HEK293 (cell line): ENCODE measurements around the gene HINT2.

Experiments
- CTCF ChIA-PET: fragments of 350-600 bp; formaldehyde crosslinking; extraction: SDS; loops from one replicate; lab custom pipeline; 2021; ENCODE audit warnings: antibody characterized with exemption; lab: Yijun Ruan, JAX
- POLR2A ChIA-PET: fragments of 300-600 bp; formaldehyde crosslinking; extraction: SDS; loops from one replicate; lab custom pipeline; 2020; ENCODE audit warnings: antibody characterized with exemption, inconsistent platforms; lab: Yijun Ruan, JAX
- H3K27ac ChIP-seq: fragments of 200-500 bp; sonication (Bioruptor generic); 2 replicates; pipeline ENCODE4 v1.5.1; 2014; ENCODE audit warnings: low read depth, low read length, control low read depth, inconsistent platforms; ENCODE audit errors: extremely low read depth
- H3K36me3 ChIP-seq, 2 experiments: fragments of 200-500 bp in 1 of 2; sonication (Bioruptor generic) in 1 of 2; 1 replicate in 1 of 2; 2 replicates in 1 of 2; pipeline ENCODE4 v1.5.1; 2014 to 2017; ENCODE audit warnings: inconsistent platforms in 2 of 2, low read length in 2 of 2; ENCODE audit not compliant: control insufficient read depth in 2 of 2, insufficient read depth in 1 of 2
- H3K4me1 ChIP-seq: fragments of 200-500 bp; sonication (Bioruptor generic); 2 replicates; pipeline ENCODE4 v1.5.1; 2014; ENCODE audit warnings: mild to moderate bottlenecking, low read length, inconsistent platforms; ENCODE audit not compliant: control insufficient read depth, insufficient read depth
- H3K4me3 ChIP-seq: 2 replicates; pipeline ENCODE4 v1.5.1; 2011; ENCODE audit warnings: low read depth, mild to moderate bottlenecking, control low read depth, low read length, moderate library complexity
- H3K9me3 ChIP-seq: fragments of 200-500 bp; sonication (Bioruptor generic); 2 replicates; pipeline ENCODE4 v1.5.1; 2014; ENCODE audit warnings: low read depth, low read length, inconsistent platforms; ENCODE audit not compliant: control insufficient read depth, insufficient read depth
- IKZF3 ChIP-seq: fragments of 450-650 bp; IDR thresholded peaks from 2 replicates; pipeline ENCODE4 v1.5.0; 2018; ENCODE audit warnings: missing biosample characterization, mild to moderate bottlenecking, missing genetic modification characterization, moderate library complexity
- OVOL3 ChIP-seq: fragments of 450-650 bp; formaldehyde crosslinking; IDR thresholded peaks from 2 replicates; pipeline ENCODE4 v1.5.1; 2016; ENCODE audit warnings: missing biosample characterization, missing genetic modification characterization
- SCRT2 ChIP-seq: fragments of 450-650 bp; formaldehyde crosslinking; IDR thresholded peaks from 2 replicates; pipeline ENCODE4 v1.5.1; 2016; ENCODE audit warnings: missing biosample characterization, missing genetic modification characterization
- YY2 ChIP-seq: fragments of 450-650 bp; formaldehyde crosslinking; IDR thresholded peaks from 2 replicates; pipeline ENCODE4 v1.5.1; 2016; ENCODE audit warnings: missing biosample characterization, missing genetic modification characterization
- ZBTB17 ChIP-seq: fragments of 450-650 bp; formaldehyde crosslinking; IDR thresholded peaks from 2 replicates; pipeline ENCODE4 v1.5.1; 2016; ENCODE audit warnings: missing biosample characterization, missing genetic modification characterization
- ZBTB20 ChIP-seq: fragments of 450-650 bp; formaldehyde crosslinking; IDR thresholded peaks from 2 replicates; pipeline ENCODE4 v1.5.1; 2016; ENCODE audit warnings: missing biosample characterization, missing genetic modification characterization
- ZFP41 ChIP-seq: fragments of 450-650 bp; formaldehyde crosslinking; IDR thresholded peaks from 2 replicates; pipeline ENCODE4 v1.5.1; 2016; ENCODE audit warnings: missing biosample characterization, missing genetic modification characterization, borderline replicate concordance
- ZNF155 ChIP-seq: fragments of 450-650 bp; formaldehyde crosslinking; IDR thresholded peaks from 2 replicates; pipeline ENCODE4 v1.5.1; 2016; ENCODE audit warnings: missing biosample characterization, missing genetic modification characterization
- ZNF223 ChIP-seq: fragments of 450-650 bp; formaldehyde crosslinking; IDR thresholded peaks from 2 replicates; pipeline ENCODE4 v1.5.1; 2016; ENCODE audit warnings: missing biosample characterization, missing genetic modification characterization
- ZNF292 ChIP-seq: fragments of 450-650 bp; formaldehyde crosslinking; IDR thresholded peaks from 2 replicates; pipeline ENCODE4 v1.5.1; 2016; ENCODE audit warnings: low read depth, missing biosample characterization, missing genetic modification characterization, borderline replicate concordance
- ZNF416 ChIP-seq: fragments of 450-650 bp; formaldehyde crosslinking; IDR thresholded peaks from 2 replicates; pipeline ENCODE4 v1.5.1; 2016; ENCODE audit warnings: missing biosample characterization, missing genetic modification characterization
- ZNF449 ChIP-seq: fragments of 450-650 bp; formaldehyde crosslinking; IDR thresholded peaks from 2 replicates; pipeline ENCODE4 v1.5.1; 2017; ENCODE audit warnings: missing biosample characterization, mild to moderate bottlenecking, missing genetic modification characterization, moderate library complexity
- ZNF501 ChIP-seq: fragments of 450-650 bp; formaldehyde crosslinking; IDR thresholded peaks from 2 replicates; pipeline ENCODE4 v1.5.1; 2016; ENCODE audit warnings: missing biosample characterization, missing genetic modification characterization
- ZNF544 ChIP-seq: fragments of 450-650 bp; formaldehyde crosslinking; IDR thresholded peaks from 2 replicates; pipeline ENCODE4 v1.5.0; 2017; ENCODE audit warnings: missing biosample characterization, missing genetic modification characterization
- ZNF561 ChIP-seq: fragments of 450-650 bp; IDR thresholded peaks from 2 replicates; pipeline ENCODE4 v1.5.1; 2018; ENCODE audit warnings: missing biosample characterization, missing genetic modification characterization, borderline replicate concordance
- ZNF623 ChIP-seq: fragments of 450-650 bp; formaldehyde crosslinking; IDR thresholded peaks from 2 replicates; pipeline ENCODE4 v1.5.1; 2016; ENCODE audit warnings: missing biosample characterization, missing genetic modification characterization
- ZNF747 ChIP-seq: fragments of 450-650 bp; formaldehyde crosslinking; IDR thresholded peaks from 2 replicates; pipeline ENCODE4 v1.5.1; 2016; ENCODE audit warnings: missing biosample characterization, missing genetic modification characterization
- ZXDB ChIP-seq: fragments of 450-650 bp; formaldehyde crosslinking; IDR thresholded peaks from 2 replicates; pipeline ENCODE4 v1.5.1; 2016; ENCODE audit warnings: missing biosample characterization, missing genetic modification characterization

Gene HINT2

GRCh38 chr9:35763803-35764202 lies 51.0 kb downstream of the HINT2 start:
- CTCF ChIA-PET, result interaction anchor here (1.3 kb wide), 1 partner anchor 26 kb away, joined by 6 read pairs; no protein-coding TSS in a partner anchor
- TF ChIP-seq ZNF561 (tag by site-specific recombination), result no peak
- no peak for TF ChIP-seq ZNF155
- no peak for TF ChIP-seq ZNF292
- no peak for TF ChIP-seq ZNF623 (tag by site-specific recombination)
- no peak for TF ChIP-seq SCRT2
- no peak for TF ChIP-seq IKZF3
- TF ChIP-seq ZFP41, result no peak
- TF ChIP-seq YY2 (tag by site-specific recombination), result no peak
- no peak for TF ChIP-seq ZNF449 (tag by site-specific recombination)
- TF ChIP-seq ZNF747 (tag by site-specific recombination), result no peak
- TF ChIP-seq OVOL3 (tag by site-specific recombination), result no peak
- no peak for TF ChIP-seq ZBTB20 (tag by site-specific recombination)
- no peak for TF ChIP-seq ZNF416 (tag by site-specific recombination)
- TF ChIP-seq ZNF501 (tag by site-specific recombination), result no peak
- TF ChIP-seq ZXDB, result no peak
- TF ChIP-seq, all 188 proteins: peak for 0
- Histone ChIP-seq H3K36me3 (peaks cover 0 to 5% of the 10 kb centered on the region in 2 experiments; a peak in 1 of 3 replicates), H3K4me1 (peaks cover 9% of the 10 kb centered on the region), H3K27ac (no peak overlapping the region), H3K4me3 (no peak overlapping the region), H3K9me3 (no peaks in the 10 kb centered on the region)
- POLR2A ChIA-PET, result no interaction called here

- peaks cover 0 to 5% of the 10 kb centered on the region in 2 experiments; a peak in 1 of 3 replicates for H3K36me3 ChIP-seq
- H3K9me3 ChIP-seq, result no peaks in the 10 kb centered on the region
- H3K27ac ChIP-seq, result no peak overlapping the region
- TF ChIP-seq ZBTB17 (tag by site-specific recombination) (no peak), ZNF223 (tag by site-specific recombination) (no peak), ZNF544 (no peak)
- POLR2A ChIA-PET, result interaction anchor here (0.7 to 0.9 kb wide), 2 partner anchors 73 to 427 kb away, joined by 3 to 5 read pairs; no protein-coding TSS in a partner anchor
- CTCF ChIA-PET, result interaction anchor here (1.0 to 1.3 kb wide), 2 partner anchors 13 to 26 kb away, joined by 3 to 6 read pairs; no protein-coding TSS in a partner anchor
- H3K4me3 ChIP-seq, result no peak overlapping the region
- peaks cover 13% of the 10 kb centered on the region for H3K4me1 ChIP-seq
Measured at GRCh38 chr9:35763181-35763580, 51.7 kb downstream of the HINT2 start.
